ENCODE measurements around the gene DPYSL5.

The DPYSL5 gene

GRCh38 chr2:26968001-26968400 is 120.1 kb downstream of the DPYSL5 start:
- TF ChIP-seq TAF1 (IDR thresholded peaks at IDR 0.05; ENCODE audit: borderline replicate concordance, low read depth, low read length) (no peak), POLR2A (IDR thresholded peaks at IDR 0.05; ENCODE audit: low read depth, low read length) (no peak), POLR2AphosphoS5 (IDR thresholded peaks at IDR 0.05; ENCODE audit: low read depth, low read length) (no peak)
- DNase-seq (ENCODE audit: insufficient read length) = no peak
- no peak for FAIRE-seq

GRCh38 chr2:26969077-26969844 is 121.3 kb downstream of the DPYSL5 start:
- no peak for FAIRE-seq
- no peak for DNase-seq (ENCODE audit: insufficient read length)
- no peak for TF ChIP-seq TAF1 (IDR thresholded peaks at IDR 0.05; ENCODE audit: borderline replicate concordance, low read depth, low read length)
- no peak for TF ChIP-seq POLR2A (IDR thresholded peaks at IDR 0.05; ENCODE audit: low read depth, low read length)
- no peak for TF ChIP-seq POLR2AphosphoS5 (IDR thresholded peaks at IDR 0.05; ENCODE audit: low read depth, low read length)

GRCh38 chr2:26970244-26970927 is 122.5 kb downstream of the DPYSL5 start, which contains the start of gene MAPRE3:
MAPRE3 (plus strand) TSS chr2:26970637; CDS start chr2:27022219, 51,582 bp downstream.
- FAIRE-seq = peak; percentile 82
- DNase-seq (ENCODE audit: insufficient read length) = peak; percentile 88
- no peak for TF ChIP-seq TAF1 (IDR thresholded peaks at IDR 0.05; ENCODE audit: borderline replicate concordance, low read depth, low read length)
- TF ChIP-seq POLR2A (IDR thresholded peaks at IDR 0.05; ENCODE audit: low read depth, low read length) = no peak
- TF ChIP-seq POLR2AphosphoS5 (IDR thresholded peaks at IDR 0.05; ENCODE audit: low read depth, low read length) = no peak

GRCh38 chr2:26970928-26971627 is 123.1 kb downstream of the DPYSL5 start:
- FAIRE-seq (no peak), DNase-seq (ENCODE audit: insufficient read length) (no peak)
- TF ChIP-seq POLR2A (IDR thresholded peaks at IDR 0.05; ENCODE audit: low read depth, low read length) (no peak), POLR2AphosphoS5 (IDR thresholded peaks at IDR 0.05; ENCODE audit: low read depth, low read length) (no peak), TAF1 (IDR thresholded peaks at IDR 0.05; ENCODE audit: borderline replicate concordance, low read depth, low read length) (no peak)

GRCh38 chr2:26971911-26972786 is 124.2 kb downstream of the DPYSL5 start:
- TF ChIP-seq TAF1 (IDR thresholded peaks at IDR 0.05; ENCODE audit: borderline replicate concordance, low read depth, low read length) (no peak), POLR2AphosphoS5 (IDR thresholded peaks at IDR 0.05; ENCODE audit: low read depth, low read length) (no peak), POLR2A (IDR thresholded peaks at IDR 0.05; ENCODE audit: low read depth, low read length) (no peak)
- FAIRE-seq (no peak), DNase-seq (ENCODE audit: insufficient read length) (no peak)

- no peak for DNase-seq (ENCODE audit: insufficient read length)
- TF ChIP-seq POLR2A (IDR thresholded peaks at IDR 0.05; ENCODE audit: low read depth, low read length) (no peak), POLR2AphosphoS5 (IDR thresholded peaks at IDR 0.05; ENCODE audit: low read depth, low read length) (no peak), TAF1 (IDR thresholded peaks at IDR 0.05; ENCODE audit: borderline replicate concordance, low read depth, low read length) (no peak)
- FAIRE-seq = no peak
Measured at GRCh38 chr2:26974352-26974751, 126.4 kb downstream of the DPYSL5 start.

- no peak for FAIRE-seq
- TF ChIP-seq POLR2AphosphoS5 (IDR thresholded peaks at IDR 0.05; ENCODE audit: low read depth, low read length) = no peak
- TF ChIP-seq POLR2A (IDR thresholded peaks at IDR 0.05; ENCODE audit: low read depth, low read length) = no peak
- no peak for TF ChIP-seq TAF1 (IDR thresholded peaks at IDR 0.05; ENCODE audit: borderline replicate concordance, low read depth, low read length)
- DNase-seq (ENCODE audit: insufficient read length) = no peak
Measured at GRCh38 chr2:26975102-26975501, 127.2 kb downstream of the DPYSL5 start.

- FAIRE-seq = no peak
Measured at GRCh38 chr2:26975656-26976055, 127.7 kb downstream of the DPYSL5 start.

GRCh38 chr2:26976237-26976636 is 128.3 kb downstream of the DPYSL5 start:
- DNase-seq (ENCODE audit: insufficient read length) = no peak
- FAIRE-seq = no peak
- TF ChIP-seq POLR2AphosphoS5 (IDR thresholded peaks at IDR 0.05; ENCODE audit: low read depth, low read length) (no peak), POLR2A (IDR thresholded peaks at IDR 0.05; ENCODE audit: low read depth, low read length) (no peak), TAF1 (IDR thresholded peaks at IDR 0.05; ENCODE audit: borderline replicate concordance, low read depth, low read length) (no peak)

More at GRCh38 chr2:26975656-26976055, 127.7 kb downstream of the DPYSL5 start:
- no peak for TF ChIP-seq POLR2AphosphoS5 (IDR thresholded peaks at IDR 0.05; ENCODE audit: low read depth, low read length)
- TF ChIP-seq POLR2A (IDR thresholded peaks at IDR 0.05; ENCODE audit: low read depth, low read length) = no peak
- no peak for TF ChIP-seq TAF1 (IDR thresholded peaks at IDR 0.05; ENCODE audit: borderline replicate concordance, low read depth, low read length)
- no peak for DNase-seq (ENCODE audit: insufficient read length)

GRCh38 chr2:26977012-26977411 is 129.1 kb downstream of the DPYSL5 start:
- DNase-seq (ENCODE audit: insufficient read length) (no peak), FAIRE-seq (no peak)
- TF ChIP-seq TAF1 (IDR thresholded peaks at IDR 0.05; ENCODE audit: borderline replicate concordance, low read depth, low read length) (no peak), POLR2A (IDR thresholded peaks at IDR 0.05; ENCODE audit: low read depth, low read length) (no peak), POLR2AphosphoS5 (IDR thresholded peaks at IDR 0.05; ENCODE audit: low read depth, low read length) (no peak)
